Activated naive CD8-positive, alpha-beta T cell (primary cell): ENCODE measurements around the gene FABP6.

Experiments used
- H3K27ac Mint-ChIP-seq: one replicate; pipeline ENCODE4 v1.8.0; 2021; ENCODE audit warnings: mixed read lengths
- H3K27me3 Mint-ChIP-seq: one replicate; pipeline ENCODE4 v1.8.0; 2021; ENCODE audit warnings: mixed read lengths
- H3K36me3 Mint-ChIP-seq: one replicate; pipeline ENCODE4 v1.8.0; 2021; ENCODE audit warnings: mixed read lengths
- H3K4me1 Mint-ChIP-seq: one replicate; pipeline ENCODE4 v1.8.0; 2021; ENCODE audit warnings: low read depth, mixed read lengths
- H3K4me3 Mint-ChIP-seq: one replicate; pipeline ENCODE4 v1.8.0; 2021; ENCODE audit warnings: mild to moderate bottlenecking, mixed read lengths
- H3K9me3 Mint-ChIP-seq: one replicate; pipeline ENCODE4 v1.8.0; 2021; ENCODE audit warnings: low read depth, mixed read lengths

FABP6 gene

GRCh38 chr5:160199410-160199911, 29.8 kb upstream of the FABP6 start:
- H3K4me3 Mint-ChIP-seq: peak overlapping the region; percentile 78
- H3K36me3 Mint-ChIP-seq: no peaks in the 10 kb centered on the region
- H3K4me1 Mint-ChIP-seq: peaks cover 2% of the 10 kb centered on the region
- H3K27ac Mint-ChIP-seq: no peak overlapping the region
- no peaks in the 10 kb centered on the region for H3K9me3 Mint-ChIP-seq
- peaks cover 5% of the 10 kb centered on the region for H3K27me3 Mint-ChIP-seq

GRCh38 chr5:160207061-160207460, 22.2 kb upstream of the FABP6 start:
- Mint-ChIP-seq H3K27ac (no peak overlapping the region), H3K36me3 (no peaks in the 10 kb centered on the region), H3K9me3 (no peaks in the 10 kb centered on the region), H3K27me3 (no peaks in the 10 kb centered on the region), H3K4me3 (no peak overlapping the region), H3K4me1 (no peaks in the 10 kb centered on the region)

- no peak overlapping the region for H3K27ac Mint-ChIP-seq
- H3K27me3 Mint-ChIP-seq: no peaks in the 10 kb centered on the region
- no peaks in the 10 kb centered on the region for H3K4me1 Mint-ChIP-seq
- no peaks in the 10 kb centered on the region for H3K36me3 Mint-ChIP-seq
- no peak overlapping the region for H3K4me3 Mint-ChIP-seq
- no peaks in the 10 kb centered on the region for H3K9me3 Mint-ChIP-seq
Observed at GRCh38 chr5:160209917-160210316, 19.4 kb upstream of the FABP6 start.

- Mint-ChIP-seq H3K4me3 (no peak overlapping the region), H3K9me3 (no peaks in the 10 kb centered on the region), H3K27me3 (no peaks in the 10 kb centered on the region), H3K27ac (no peak overlapping the region), H3K36me3 (no peaks in the 10 kb centered on the region), H3K4me1 (no peaks in the 10 kb centered on the region)
Observed at GRCh38 chr5:160210606-160211005, 18.7 kb upstream of the FABP6 start.

- H3K27ac Mint-ChIP-seq: no peak overlapping the region
- H3K4me1 Mint-ChIP-seq: no peaks in the 10 kb centered on the region
- no peak overlapping the region for H3K4me3 Mint-ChIP-seq
- H3K9me3 Mint-ChIP-seq: no peaks in the 10 kb centered on the region
- no peaks in the 10 kb centered on the region for H3K36me3 Mint-ChIP-seq
- no peaks in the 10 kb centered on the region for H3K27me3 Mint-ChIP-seq
Observed at GRCh38 chr5:160211352-160211751, 18.0 kb upstream of the FABP6 start.

GRCh38 chr5:160213537-160213936, 15.8 kb upstream of the FABP6 start:
- Mint-ChIP-seq H3K27ac (no peak overlapping the region), H3K27me3 (no peaks in the 10 kb centered on the region), H3K4me3 (no peak overlapping the region), H3K36me3 (no peaks in the 10 kb centered on the region), H3K9me3 (no peaks in the 10 kb centered on the region), H3K4me1 (no peaks in the 10 kb centered on the region)

- H3K4me3 Mint-ChIP-seq: no peak overlapping the region
- H3K9me3 Mint-ChIP-seq: no peaks in the 10 kb centered on the region
- no peaks in the 10 kb centered on the region for H3K4me1 Mint-ChIP-seq
- H3K36me3 Mint-ChIP-seq: no peaks in the 10 kb centered on the region
- H3K27ac Mint-ChIP-seq: no peak overlapping the region
- peaks cover 2% of the 10 kb centered on the region for H3K27me3 Mint-ChIP-seq
Observed at GRCh38 chr5:160219356-160219755, 9.9 kb upstream of the FABP6 start.

GRCh38 chr5:160221082-160221481, 8.2 kb upstream of the FABP6 start:
- Mint-ChIP-seq H3K4me3 (no peak overlapping the region), H3K36me3 (no peaks in the 10 kb centered on the region), H3K4me1 (no peaks in the 10 kb centered on the region), H3K27me3 (peaks cover 2% of the 10 kb centered on the region), H3K9me3 (no peaks in the 10 kb centered on the region), H3K27ac (no peak overlapping the region)

GRCh38 chr5:160227012-160227411, 2.3 kb upstream of the FABP6 start:
- Mint-ChIP-seq H3K36me3 (no peaks in the 10 kb centered on the region), H3K4me1 (no peaks in the 10 kb centered on the region), H3K27me3 (no peaks in the 10 kb centered on the region), H3K9me3 (no peaks in the 10 kb centered on the region), H3K4me3 (no peak overlapping the region), H3K27ac (no peak overlapping the region)

- no peaks in the 10 kb centered on the region for H3K4me1 Mint-ChIP-seq
- H3K27me3 Mint-ChIP-seq: no peaks in the 10 kb centered on the region
- H3K4me3 Mint-ChIP-seq: no peak overlapping the region
- H3K9me3 Mint-ChIP-seq: no peaks in the 10 kb centered on the region
- no peaks in the 10 kb centered on the region for H3K36me3 Mint-ChIP-seq
- H3K27ac Mint-ChIP-seq: no peak overlapping the region
Observed at GRCh38 chr5:160230686-160231527, 1.6 kb downstream of the FABP6 start.

GRCh38 chr5:160231783-160232342, 2.6 kb downstream of the FABP6 start:
- Mint-ChIP-seq H3K27ac (no peak overlapping the region), H3K36me3 (no peaks in the 10 kb centered on the region)

GRCh38 chr5:160233215-160233614, 3.9 kb downstream of the FABP6 start:
- Mint-ChIP-seq H3K9me3 (no peaks in the 10 kb centered on the region), H3K4me3 (no peak overlapping the region), H3K27ac (no peak overlapping the region), H3K27me3 (no peaks in the 10 kb centered on the region), H3K4me1 (no peaks in the 10 kb centered on the region), H3K36me3 (no peaks in the 10 kb centered on the region)

More at GRCh38 chr5:160231783-160232342, 2.6 kb downstream of the FABP6 start:
- Mint-ChIP-seq H3K9me3 (no peaks in the 10 kb centered on the region), H3K4me1 (no peaks in the 10 kb centered on the region), H3K27me3 (no peaks in the 10 kb centered on the region), H3K4me3 (no peak overlapping the region)

- H3K9me3 Mint-ChIP-seq: no peaks in the 10 kb centered on the region
- H3K27me3 Mint-ChIP-seq: no peaks in the 10 kb centered on the region
- H3K4me1 Mint-ChIP-seq: no peaks in the 10 kb centered on the region
- no peak overlapping the region for H3K27ac Mint-ChIP-seq
- H3K36me3 Mint-ChIP-seq: no peaks in the 10 kb centered on the region
- H3K4me3 Mint-ChIP-seq: no peak overlapping the region
Observed at GRCh38 chr5:160235731-160236130, 6.4 kb downstream of the FABP6 start.

- H3K36me3 Mint-ChIP-seq: no peaks in the 10 kb centered on the region
- H3K9me3 Mint-ChIP-seq: no peaks in the 10 kb centered on the region
- no peaks in the 10 kb centered on the region for H3K27me3 Mint-ChIP-seq
- no peak overlapping the region for H3K27ac Mint-ChIP-seq
- H3K4me3 Mint-ChIP-seq: no peak overlapping the region
- H3K4me1 Mint-ChIP-seq: no peaks in the 10 kb centered on the region
Observed at GRCh38 chr5:160237571-160238093, 8.3 kb downstream of the FABP6 start.

GRCh38 chr5:160240350-160240749, 11.0 kb downstream of the FABP6 start:
- Mint-ChIP-seq H3K4me1 (no peaks in the 10 kb centered on the region), H3K9me3 (no peaks in the 10 kb centered on the region), H3K4me3 (no peak overlapping the region), H3K36me3 (no peaks in the 10 kb centered on the region), H3K27ac (no peak overlapping the region), H3K27me3 (no peaks in the 10 kb centered on the region)
